Ammon's horn (tissue), 1 donor: ENCODE data around the gene COL4A4.

Experiments
- DNase-seq: peaks from one replicate; pipeline ENCODE4 v3.0.0-alpha.2; 2016; ENCODE audit warnings: low spot score

COL4A4 gene

DNA sequence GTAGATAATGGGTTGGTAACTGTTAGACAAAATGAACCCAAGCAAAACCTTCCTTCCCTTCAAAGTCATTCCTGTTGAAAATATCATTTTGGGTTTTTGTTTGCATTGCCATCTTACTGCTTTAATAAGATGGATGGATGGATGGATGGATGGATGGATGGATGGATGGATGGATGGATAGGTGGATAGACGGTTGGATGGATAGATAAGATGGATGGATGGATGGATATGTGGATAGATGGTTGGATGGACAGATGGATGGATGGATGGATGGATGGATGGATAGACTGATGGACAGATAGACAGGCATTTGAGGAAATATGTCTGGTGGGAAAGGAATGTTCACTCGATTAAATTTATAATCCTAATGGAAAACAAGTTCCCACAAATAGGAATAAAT, 133.2 kb downstream of the COL4A4 start:
- DNase-seq = no peak

DNA sequence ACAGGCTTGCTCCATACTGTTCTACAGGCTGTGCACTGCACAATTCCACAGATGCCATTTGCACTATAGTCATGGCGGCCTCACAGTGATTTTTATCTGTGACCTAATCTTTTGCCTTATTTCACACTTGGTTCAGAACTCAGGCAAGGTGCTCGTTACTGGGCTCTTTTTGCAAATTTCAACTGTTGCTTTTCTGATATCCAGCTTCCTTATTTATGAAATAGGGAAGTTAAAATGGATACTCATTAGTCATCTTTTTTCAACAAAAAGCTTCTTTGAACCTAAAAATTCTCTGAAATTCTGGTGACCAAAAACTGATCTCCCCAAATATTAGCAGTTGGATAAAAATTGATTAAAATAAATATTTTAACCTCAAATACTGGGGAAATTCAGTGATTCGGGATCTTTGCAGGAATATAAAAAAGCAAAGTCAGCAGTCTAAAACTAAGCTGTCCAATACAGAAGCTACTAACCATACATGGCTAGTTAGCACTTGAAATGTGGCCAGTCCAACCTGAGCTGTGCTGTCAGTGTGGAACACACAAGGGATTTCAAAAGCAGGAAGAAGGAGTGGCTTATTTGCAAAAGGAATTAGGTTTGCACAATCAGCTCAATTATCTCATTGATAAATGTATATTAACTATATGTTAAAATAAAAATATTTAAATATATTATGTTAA, 134.4 kb downstream of the COL4A4 start:
- peak; percentile 38 for DNase-seq

- no peak for DNase-seq
These were observed 138.5 kb downstream of the COL4A4 start for GRCh38 chr2:227025510-227025909.

DNA sequence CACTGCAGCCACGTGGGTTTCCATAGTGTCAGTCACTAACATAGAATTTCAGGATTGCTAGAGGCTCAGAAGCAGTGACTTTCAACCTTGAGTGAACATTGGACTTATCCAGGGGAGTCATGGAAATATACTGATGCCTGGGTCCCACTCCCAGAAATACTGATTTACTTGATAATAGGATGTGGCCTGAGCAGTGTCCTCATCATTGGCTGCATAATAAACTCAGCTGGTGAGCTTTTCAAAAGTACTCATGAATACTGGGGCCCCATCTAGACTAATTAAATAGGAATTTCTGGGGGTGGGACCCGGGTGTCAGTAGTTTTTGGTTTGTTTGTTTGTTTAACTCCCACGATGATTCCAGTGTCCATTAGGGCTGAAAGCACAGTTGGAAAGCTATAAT, 141.4 kb downstream of the COL4A4 start:
- DNase-seq = no peak

DNA sequence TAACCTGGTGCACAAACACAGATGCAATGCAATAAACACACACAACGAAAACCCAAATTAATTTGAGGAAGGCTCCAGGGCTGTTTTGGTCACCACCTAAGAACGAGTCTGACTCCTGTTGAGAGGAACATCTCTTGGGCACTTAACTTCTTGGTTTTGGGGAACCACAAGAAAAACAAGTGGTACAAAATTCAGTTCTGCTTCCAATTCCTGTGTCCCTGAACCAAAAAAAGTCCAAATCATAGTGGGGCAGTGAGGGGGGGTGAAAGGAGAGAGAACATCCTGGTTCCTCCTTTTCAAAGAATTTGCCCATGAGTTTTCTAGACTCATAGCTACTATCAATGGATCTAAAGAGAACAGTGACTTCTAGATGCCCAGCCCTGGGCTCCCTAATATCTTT, 143.6 kb downstream of the COL4A4 start:
- DNase-seq = peak; percentile 42

- DNase-seq = no peak
These were observed 147.1 kb downstream of the COL4A4 start for GRCh38 chr2:227016894-227017293.

GRCh38 chr2:227013881-227014280, 150.1 kb downstream of the COL4A4 start:
- DNase-seq = no peak

- DNase-seq = no peak
These were observed 150.7 kb downstream of the COL4A4 start for GRCh38 chr2:227013330-227013729.

GRCh38 chr2:227010433-227010832, 153.6 kb downstream of the COL4A4 start:
- no peak for DNase-seq

- DNase-seq = no peak
These were observed 156.1 kb downstream of the COL4A4 start for GRCh38 chr2:227007940-227008339.

GRCh38 chr2:227007148-227007547, 156.9 kb downstream of the COL4A4 start:
- no peak for DNase-seq

GRCh38 chr2:227006189-227006897, 157.7 kb downstream of the COL4A4 start:
- no peak for DNase-seq

- DNase-seq = no peak
These were observed 159.5 kb downstream of the COL4A4 start for GRCh38 chr2:227004482-227004881.

DNA sequence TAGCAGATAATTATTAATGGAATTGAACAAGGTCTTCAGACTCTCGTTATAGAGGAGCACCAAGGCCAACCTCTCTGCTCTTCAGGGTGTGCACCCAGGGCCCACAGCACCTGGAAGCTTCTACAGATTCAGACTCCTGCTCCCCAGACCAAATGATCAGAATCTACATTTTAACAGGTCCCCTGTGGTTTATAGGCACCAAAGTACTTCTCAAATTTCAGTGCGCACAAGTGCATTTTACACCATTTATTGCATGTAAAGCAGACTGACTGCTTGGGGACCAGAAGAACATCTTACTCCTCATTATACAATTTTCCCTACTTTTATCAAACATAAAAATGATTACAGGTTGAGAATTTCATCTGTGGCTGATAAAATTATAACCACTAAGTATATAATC, 163.9 kb downstream of the COL4A4 start:
- no peak for DNase-seq

DNA sequence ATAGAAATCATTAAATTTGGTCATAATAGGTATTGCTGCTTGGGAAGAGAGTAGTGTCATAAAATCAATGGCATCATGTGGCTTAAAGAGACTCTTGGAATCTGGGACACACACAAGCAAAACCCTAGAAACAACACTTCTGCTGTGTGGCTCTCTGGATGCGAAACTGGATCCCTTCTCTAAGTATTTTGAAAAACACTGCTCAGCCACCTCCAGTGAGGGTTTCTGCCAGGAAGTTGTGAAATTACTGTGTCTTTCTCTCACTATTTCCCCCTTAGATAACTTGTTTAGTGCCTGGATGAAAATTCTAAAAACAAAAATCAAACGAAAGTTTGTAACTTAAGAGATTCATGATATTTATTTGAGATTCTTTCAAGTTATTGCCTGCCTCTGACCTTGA, 164.3 kb downstream of the COL4A4 start:
- peak; percentile 39 for DNase-seq

DNA sequence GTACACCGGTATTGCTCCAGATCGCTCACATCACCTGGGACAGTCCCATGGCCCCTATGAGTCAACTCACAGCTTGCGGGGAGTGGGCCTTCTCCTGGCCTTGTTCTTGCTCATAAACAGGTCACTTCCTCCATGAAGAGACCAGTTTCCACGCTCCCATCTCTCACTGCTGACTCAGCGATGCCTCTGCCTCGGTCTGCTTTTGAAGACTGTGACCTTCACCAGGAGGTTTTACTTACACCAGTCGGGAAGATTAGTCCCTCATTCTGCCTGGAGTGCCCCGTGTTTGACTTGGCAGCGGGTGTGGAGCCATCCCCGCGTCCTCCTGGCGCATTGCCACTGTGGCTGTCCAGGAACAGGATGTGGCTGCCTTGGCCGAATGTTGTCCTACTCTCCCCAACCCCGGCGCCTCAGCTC, 168.4 kb downstream of the COL4A4 start:
- peak; percentile 58 for DNase-seq

- no peak for DNase-seq
These were observed 169.2 kb downstream of the COL4A4 start for GRCh38 chr2:226994775-226995174.

GRCh38 chr2:226993171-226993570, 170.8 kb downstream of the COL4A4 start:
- DNase-seq = no peak

- no peak for DNase-seq
These were observed 172.3 kb downstream of the COL4A4 start for GRCh38 chr2:226991663-226992062.

GRCh38 chr2:226985583-226985946, 178.4 kb downstream of the COL4A4 start:
- DNase-seq = no peak

GRCh38 chr2:226984750-226985582, 179.0 kb downstream of the COL4A4 start:
- DNase-seq = peak; percentile 87

GRCh38 chr2:226983895-226984749, 179.9 kb downstream of the COL4A4 start:
- peak; percentile 41 for DNase-seq
